Measurements from ENCODE around the gene LRP8. TPM values are rescaled to one million over a fixed set of nuclear protein-coding genes. Genes with fewer than 3 reads are reported as not detected.

LRP8 gene
- total and polyA plus RNA-seq, 2 experiments from 2014 or later = 27.8 to 71.1 TPM

DNA sequence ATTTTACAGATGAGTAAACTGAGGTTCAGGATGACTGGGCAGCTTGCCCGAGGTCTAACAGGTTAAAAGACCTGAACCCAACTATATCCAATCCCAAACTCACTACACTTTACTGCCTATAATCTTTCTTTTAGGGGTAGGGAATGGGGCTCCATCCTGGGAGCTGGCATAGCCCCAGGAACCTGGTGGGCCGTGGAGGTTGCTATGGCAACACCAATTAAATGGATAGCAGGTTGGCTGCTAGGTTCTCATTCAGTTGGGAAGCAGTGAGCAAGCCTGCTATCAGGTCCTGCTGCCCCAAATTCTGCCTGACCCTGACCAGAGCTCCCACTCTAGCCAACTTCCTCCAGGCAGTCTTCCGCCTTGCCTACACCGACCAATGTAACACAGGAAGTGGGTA, 40.9 kb downstream of the LRP8 start:
- Histone ChIP-seq H2AFZ (no peak overlapping the region), H3K4me1 (ENCODE audit: insufficient read depth) (no peaks in the 10 kb centered on the region), H3K27me3 (ENCODE audit: insufficient read depth) (no peaks in the 10 kb centered on the region), H3K27ac (ENCODE audit: low read depth) (no peak overlapping the region), H3F3A (replicated peaks; ENCODE audit: low read depth) (peaks cover 11% of the 10 kb centered on the region), H4K20me1 (replicated peaks; ENCODE audit: insufficient read depth) (peaks cover 6% of the 10 kb centered on the region), H3K4me3 (no peak overlapping the region), H3K79me2 (replicated peaks; ENCODE audit: insufficient read depth) (peaks cover 7% of the 10 kb centered on the region), H3K9me2 (ENCODE audit: insufficient read depth) (no peaks in the 10 kb centered on the region), H3K4me2 (no peak overlapping the region), H3K36me3 (ENCODE audit: insufficient read depth) (peaks cover 15% of the 10 kb centered on the region; the same call in 1 of the 2 replicates)
- Mint-ChIP-seq H3K36me3 (ENCODE audit: low read depth) (peaks cover 75% of the 10 kb centered on the region), H3K9me3 (no peaks in the 10 kb centered on the region; the same call in 1 of the 3 replicates), H3K27me3 (ENCODE audit: insufficient read depth, low read depth, poor library complexity) (peaks cover 7% of the 10 kb centered on the region), H3K4me3 (no peak overlapping the region), H3K4me1 (peaks cover 33% of the 10 kb centered on the region), H3K27ac (no peak overlapping the region)
- TF ChIP-seq POLR2AphosphoS5 (IDR thresholded peaks at IDR 0.05; ENCODE audit: low read depth) (no peak), JUNB (IDR thresholded peaks at IDR 0.05; ENCODE audit: unreplicated experiment) (no peak), EZH2phosphoT487 (IDR thresholded peaks at IDR 0.05; ENCODE audit: unreplicated experiment) (no peak), STAT1 (IDR thresholded peaks at IDR 0.05; ENCODE audit: unreplicated experiment) (no peak), CREB1 (CRISPR knock-in tag; IDR thresholded peaks at IDR 0.05; ENCODE audit: low read depth) (no peak), ZNF331 (CRISPR knock-in tag; IDR thresholded peaks at IDR 0.05; ENCODE audit: low read depth) (no peak), NANOG (IDR thresholded peaks at IDR 0.05; ENCODE audit: borderline replicate concordance) (no peak), ZNF114 (CRISPR knock-in tag; IDR thresholded peaks at IDR 0.05) (no peak), EZH2 (IDR thresholded peaks at IDR 0.05; ENCODE audit: low read depth, unreplicated experiment) (no peak)
- TF ChIP-seq, protein P1, sequence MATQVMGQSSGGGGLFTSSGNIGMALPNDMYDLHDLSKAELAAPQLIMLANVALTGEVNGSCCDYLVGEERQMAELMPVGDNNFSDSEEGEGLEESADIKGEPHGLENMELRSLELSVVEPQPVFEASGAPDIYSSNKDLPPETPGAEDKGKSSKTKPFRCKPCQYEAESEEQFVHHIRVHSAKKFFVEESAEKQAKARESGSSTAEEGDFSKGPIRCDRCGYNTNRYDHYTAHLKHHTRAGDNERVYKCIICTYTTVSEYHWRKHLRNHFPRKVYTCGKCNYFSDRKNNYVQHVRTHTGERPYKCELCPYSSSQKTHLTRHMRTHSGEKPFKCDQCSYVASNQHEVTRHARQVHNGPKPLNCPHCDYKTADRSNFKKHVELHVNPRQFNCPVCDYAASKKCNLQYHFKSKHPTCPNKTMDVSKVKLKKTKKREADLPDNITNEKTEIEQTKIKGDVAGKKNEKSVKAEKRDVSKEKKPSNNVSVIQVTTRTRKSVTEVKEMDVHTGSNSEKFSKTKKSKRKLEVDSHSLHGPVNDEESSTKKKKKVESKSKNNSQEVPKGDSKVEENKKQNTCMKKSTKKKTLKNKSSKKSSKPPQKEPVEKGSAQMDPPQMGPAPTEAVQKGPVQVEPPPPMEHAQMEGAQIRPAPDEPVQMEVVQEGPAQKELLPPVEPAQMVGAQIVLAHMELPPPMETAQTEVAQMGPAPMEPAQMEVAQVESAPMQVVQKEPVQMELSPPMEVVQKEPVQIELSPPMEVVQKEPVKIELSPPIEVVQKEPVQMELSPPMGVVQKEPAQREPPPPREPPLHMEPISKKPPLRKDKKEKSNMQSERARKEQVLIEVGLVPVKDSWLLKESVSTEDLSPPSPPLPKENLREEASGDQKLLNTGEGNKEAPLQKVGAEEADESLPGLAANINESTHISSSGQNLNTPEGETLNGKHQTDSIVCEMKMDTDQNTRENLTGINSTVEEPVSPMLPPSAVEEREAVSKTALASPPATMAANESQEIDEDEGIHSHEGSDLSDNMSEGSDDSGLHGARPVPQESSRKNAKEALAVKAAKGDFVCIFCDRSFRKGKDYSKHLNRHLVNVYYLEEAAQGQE (IDR thresholded peaks at IDR 0.05; ENCODE audit: unreplicated experiment) = no peak
- TF ChIP-seq, protein P2, sequence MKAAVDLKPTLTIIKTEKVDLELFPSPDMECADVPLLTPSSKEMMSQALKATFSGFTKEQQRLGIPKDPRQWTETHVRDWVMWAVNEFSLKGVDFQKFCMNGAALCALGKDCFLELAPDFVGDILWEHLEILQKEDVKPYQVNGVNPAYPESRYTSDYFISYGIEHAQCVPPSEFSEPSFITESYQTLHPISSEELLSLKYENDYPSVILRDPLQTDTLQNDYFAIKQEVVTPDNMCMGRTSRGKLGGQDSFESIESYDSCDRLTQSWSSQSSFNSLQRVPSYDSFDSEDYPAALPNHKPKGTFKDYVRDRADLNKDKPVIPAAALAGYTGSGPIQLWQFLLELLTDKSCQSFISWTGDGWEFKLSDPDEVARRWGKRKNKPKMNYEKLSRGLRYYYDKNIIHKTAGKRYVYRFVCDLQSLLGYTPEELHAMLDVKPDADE (IDR thresholded peaks at IDR 0.05) = no peak
- TF ChIP-seq, protein P3, sequence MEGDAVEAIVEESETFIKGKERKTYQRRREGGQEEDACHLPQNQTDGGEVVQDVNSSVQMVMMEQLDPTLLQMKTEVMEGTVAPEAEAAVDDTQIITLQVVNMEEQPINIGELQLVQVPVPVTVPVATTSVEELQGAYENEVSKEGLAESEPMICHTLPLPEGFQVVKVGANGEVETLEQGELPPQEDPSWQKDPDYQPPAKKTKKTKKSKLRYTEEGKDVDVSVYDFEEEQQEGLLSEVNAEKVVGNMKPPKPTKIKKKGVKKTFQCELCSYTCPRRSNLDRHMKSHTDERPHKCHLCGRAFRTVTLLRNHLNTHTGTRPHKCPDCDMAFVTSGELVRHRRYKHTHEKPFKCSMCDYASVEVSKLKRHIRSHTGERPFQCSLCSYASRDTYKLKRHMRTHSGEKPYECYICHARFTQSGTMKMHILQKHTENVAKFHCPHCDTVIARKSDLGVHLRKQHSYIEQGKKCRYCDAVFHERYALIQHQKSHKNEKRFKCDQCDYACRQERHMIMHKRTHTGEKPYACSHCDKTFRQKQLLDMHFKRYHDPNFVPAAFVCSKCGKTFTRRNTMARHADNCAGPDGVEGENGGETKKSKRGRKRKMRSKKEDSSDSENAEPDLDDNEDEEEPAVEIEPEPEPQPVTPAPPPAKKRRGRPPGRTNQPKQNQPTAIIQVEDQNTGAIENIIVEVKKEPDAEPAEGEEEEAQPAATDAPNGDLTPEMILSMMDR (conservative IDR thresholded peaks at IDR 0.05; ENCODE audit: low read depth in 2 of 2) = no peak
- TF ChIP-seq, protein P4, sequence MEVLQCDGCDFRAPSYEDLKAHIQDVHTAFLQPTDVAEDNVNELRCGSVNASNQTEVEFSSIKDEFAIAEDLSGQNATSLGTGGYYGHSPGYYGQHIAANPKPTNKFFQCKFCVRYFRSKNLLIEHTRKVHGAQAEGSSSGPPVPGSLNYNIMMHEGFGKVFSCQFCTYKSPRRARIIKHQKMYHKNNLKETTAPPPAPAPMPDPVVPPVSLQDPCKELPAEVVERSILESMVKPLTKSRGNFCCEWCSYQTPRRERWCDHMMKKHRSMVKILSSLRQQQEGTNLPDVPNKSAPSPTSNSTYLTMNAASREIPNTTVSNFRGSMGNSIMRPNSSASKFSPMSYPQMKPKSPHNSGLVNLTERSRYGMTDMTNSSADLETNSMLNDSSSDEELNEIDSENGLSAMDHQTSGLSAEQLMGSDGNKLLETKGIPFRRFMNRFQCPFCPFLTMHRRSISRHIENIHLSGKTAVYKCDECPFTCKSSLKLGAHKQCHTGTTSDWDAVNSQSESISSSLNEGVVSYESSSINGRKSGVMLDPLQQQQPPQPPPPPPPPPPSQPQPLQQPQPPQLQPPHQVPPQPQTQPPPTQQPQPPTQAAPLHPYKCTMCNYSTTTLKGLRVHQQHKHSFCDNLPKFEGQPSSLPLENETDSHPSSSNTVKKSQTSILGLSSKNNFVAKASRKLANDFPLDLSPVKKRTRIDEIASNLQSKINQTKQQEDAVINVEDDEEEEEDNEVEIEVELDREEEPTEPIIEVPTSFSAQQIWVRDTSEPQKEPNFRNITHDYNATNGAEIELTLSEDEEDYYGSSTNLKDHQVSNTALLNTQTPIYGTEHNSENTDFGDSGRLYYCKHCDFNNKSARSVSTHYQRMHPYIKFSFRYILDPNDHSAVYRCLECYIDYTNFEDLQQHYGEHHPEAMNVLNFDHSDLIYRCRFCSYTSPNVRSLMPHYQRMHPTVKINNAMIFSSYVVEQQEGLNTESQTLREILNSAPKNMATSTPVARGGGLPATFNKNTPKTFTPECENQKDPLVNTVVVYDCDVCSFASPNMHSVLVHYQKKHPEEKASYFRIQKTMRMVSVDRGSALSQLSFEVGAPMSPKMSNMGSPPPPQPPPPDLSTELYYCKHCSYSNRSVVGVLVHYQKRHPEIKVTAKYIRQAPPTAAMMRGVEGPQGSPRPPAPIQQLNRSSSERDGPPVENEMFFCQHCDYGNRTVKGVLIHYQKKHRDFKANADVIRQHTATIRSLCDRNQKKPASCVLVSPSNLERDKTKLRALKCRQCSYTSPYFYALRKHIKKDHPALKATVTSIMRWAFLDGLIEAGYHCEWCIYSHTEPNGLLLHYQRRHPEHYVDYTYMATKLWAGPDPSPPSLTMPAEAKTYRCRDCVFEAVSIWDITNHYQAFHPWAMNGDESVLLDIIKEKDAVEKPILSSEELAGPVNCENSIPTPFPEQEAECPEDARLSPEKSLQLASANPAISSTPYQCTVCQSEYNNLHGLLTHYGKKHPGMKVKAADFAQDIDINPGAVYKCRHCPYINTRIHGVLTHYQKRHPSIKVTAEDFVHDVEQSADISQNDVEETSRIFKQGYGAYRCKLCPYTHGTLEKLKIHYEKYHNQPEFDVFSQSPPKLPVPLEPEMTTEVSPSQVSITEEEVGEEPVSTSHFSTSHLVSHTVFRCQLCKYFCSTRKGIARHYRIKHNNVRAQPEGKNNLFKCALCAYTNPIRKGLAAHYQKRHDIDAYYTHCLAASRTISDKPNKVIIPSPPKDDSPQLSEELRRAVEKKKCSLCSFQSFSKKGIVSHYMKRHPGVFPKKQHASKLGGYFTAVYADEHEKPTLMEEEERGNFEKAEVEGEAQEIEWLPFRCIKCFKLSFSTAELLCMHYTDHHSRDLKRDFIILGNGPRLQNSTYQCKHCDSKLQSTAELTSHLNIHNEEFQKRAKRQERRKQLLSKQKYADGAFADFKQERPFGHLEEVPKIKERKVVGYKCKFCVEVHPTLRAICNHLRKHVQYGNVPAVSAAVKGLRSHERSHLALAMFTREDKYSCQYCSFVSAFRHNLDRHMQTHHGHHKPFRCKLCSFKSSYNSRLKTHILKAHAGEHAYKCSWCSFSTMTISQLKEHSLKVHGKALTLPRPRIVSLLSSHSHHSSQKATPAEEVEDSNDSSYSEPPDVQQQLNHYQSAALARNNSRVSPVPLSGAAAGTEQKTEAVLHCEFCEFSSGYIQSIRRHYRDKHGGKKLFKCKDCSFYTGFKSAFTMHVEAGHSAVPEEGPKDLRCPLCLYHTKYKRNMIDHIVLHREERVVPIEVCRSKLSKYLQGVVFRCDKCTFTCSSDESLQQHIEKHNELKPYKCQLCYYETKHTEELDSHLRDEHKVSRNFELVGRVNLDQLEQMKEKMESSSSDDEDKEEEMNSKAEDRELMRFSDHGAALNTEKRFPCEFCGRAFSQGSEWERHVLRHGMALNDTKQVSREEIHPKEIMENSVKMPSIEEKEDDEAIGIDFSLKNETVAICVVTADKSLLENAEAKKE (CRISPR knock-in tag; IDR thresholded peaks at IDR 0.05) = no peak
- no peak for ATAC-seq
- no peak for DNase-seq (ENCODE audit: low spot score)
